ENCODE data around the gene DOC2A. TPM values are rescaled to one million over a fixed set of nuclear protein-coding genes. Genes with fewer than 3 reads are reported as not detected.
A peak's percentile ranks its signal among the peaks of the same experiment; 100 is the strongest.

Gene DOC2A
- total and polyA plus RNA-seq, 2 of the 4 experiments (the other 2 are of a cell fraction), result under 0.01 to 0.48 TPM

GRCh38 chr16:30031477-30031918 is 20.7 kb upstream of the DOC2A start:
- Histone ChIP-seq H3K9me3 (ENCODE audit: control insufficient read depth, insufficient read depth, low read length) (no peaks in the 10 kb centered on the region), H3K4me2 (ENCODE audit: low read depth, low read length) (no peak overlapping the region), H3K23ac (ENCODE audit: low read depth, low read length) (no peak overlapping the region), H3K27me3 (ENCODE audit: control insufficient read depth, insufficient read depth, low read length) (peaks cover 63% of the 10 kb centered on the region), H3K18ac (ENCODE audit: low read depth, low read length) (no peak overlapping the region), H3K9ac (ENCODE audit: low read depth, low read length) (no peak overlapping the region), H2BK20ac (ENCODE audit: low read depth, low read length) (no peak overlapping the region), H2AK5ac (ENCODE audit: low read depth, low read length) (no peak overlapping the region), H4K91ac (ENCODE audit: insufficient read depth, low read depth, low read length) (no peak overlapping the region), H2AK9ac (replicated peaks; ENCODE audit: low read depth, low read length, poor library complexity) (no peak overlapping the region), H4K20me1 (ENCODE audit: insufficient read depth, low read length) (peaks cover 9% of the 10 kb centered on the region; the same call in 1 of the 2 replicates), H3K4ac (ENCODE audit: low read depth, low read length) (no peak overlapping the region), H4K5ac (ENCODE audit: low read depth, low read length) (no peak overlapping the region), H3K36me3 (ENCODE audit: control insufficient read depth, insufficient read depth, low read length) (no peaks in the 10 kb centered on the region), H3K9me1 (ENCODE audit: insufficient read depth, low read length) (no peaks in the 10 kb centered on the region), H2BK120ac (ENCODE audit: low read depth, low read length) (no peak overlapping the region), H4K8ac (ENCODE audit: low read depth in 2 of 2, low read length in 2 of 2) (no peak overlapping the region), H3K4me1 (ENCODE audit: control insufficient read depth, insufficient read depth, low read length) (no peaks in the 10 kb centered on the region), H3K56ac (ENCODE audit: extremely low read depth, insufficient read depth, low read length) (no peak overlapping the region), H2BK15ac (ENCODE audit: low read depth, low read length) (no peak overlapping the region), H2AFZ (replicated peaks; ENCODE audit: low read length, poor library complexity) (peak overlapping the region; percentile 32), H3K27ac (ENCODE audit: insufficient read depth, low read length) (no peak overlapping the region), H2BK5ac (ENCODE audit: low read depth, low read length, poor library complexity, severe bottlenecking) (no peak overlapping the region), H3K14ac (replicated peaks; ENCODE audit: low read depth, low read length) (no peak overlapping the region), H3K79me1 (ENCODE audit: low read depth in 1 of 2, low read length in 2 of 2) (no peaks in the 10 kb centered on the region), H3K4me3 (ENCODE audit: insufficient read depth, low read depth, low read length) (no peak overlapping the region)
- TF ChIP-seq MAFK (IDR thresholded peaks at IDR 0.05; ENCODE audit: low read depth, low read length) (no peak), BHLHE40 (IDR thresholded peaks at IDR 0.05; ENCODE audit: low read depth, low read length) (no peak), NFE2L2 (IDR thresholded peaks at IDR 0.05; ENCODE audit: low read depth, low read length) (no peak), SMC3 (IDR thresholded peaks at IDR 0.05; ENCODE audit: low read depth, low read length) (no peak), RAD21 (IDR thresholded peaks at IDR 0.05; ENCODE audit: low read length) (no peak), MXI1 (IDR thresholded peaks at IDR 0.05; ENCODE audit: borderline replicate concordance, low read depth, low read length) (no peak), CHD1 (IDR thresholded peaks at IDR 0.05; ENCODE audit: low read depth, low read length) (no peak), MAZ (IDR thresholded peaks at IDR 0.05; ENCODE audit: borderline replicate concordance, low read depth, low read length) (no peak), FOS (IDR thresholded peaks at IDR 0.05; ENCODE audit: low read depth, low read length) (no peak), RCOR1 (IDR thresholded peaks at IDR 0.05; ENCODE audit: insufficient replicate concordance, low read length) (no peak), USF2 (IDR thresholded peaks at IDR 0.05; ENCODE audit: low read depth, low read length) (no peak), RFX5 (IDR thresholded peaks at IDR 0.05; ENCODE audit: low read depth, low read length) (no peak), POLR2A (IDR thresholded peaks at IDR 0.05; ENCODE audit: low read depth, low read length) (no peak)
- TF ChIP-seq, protein P1, sequence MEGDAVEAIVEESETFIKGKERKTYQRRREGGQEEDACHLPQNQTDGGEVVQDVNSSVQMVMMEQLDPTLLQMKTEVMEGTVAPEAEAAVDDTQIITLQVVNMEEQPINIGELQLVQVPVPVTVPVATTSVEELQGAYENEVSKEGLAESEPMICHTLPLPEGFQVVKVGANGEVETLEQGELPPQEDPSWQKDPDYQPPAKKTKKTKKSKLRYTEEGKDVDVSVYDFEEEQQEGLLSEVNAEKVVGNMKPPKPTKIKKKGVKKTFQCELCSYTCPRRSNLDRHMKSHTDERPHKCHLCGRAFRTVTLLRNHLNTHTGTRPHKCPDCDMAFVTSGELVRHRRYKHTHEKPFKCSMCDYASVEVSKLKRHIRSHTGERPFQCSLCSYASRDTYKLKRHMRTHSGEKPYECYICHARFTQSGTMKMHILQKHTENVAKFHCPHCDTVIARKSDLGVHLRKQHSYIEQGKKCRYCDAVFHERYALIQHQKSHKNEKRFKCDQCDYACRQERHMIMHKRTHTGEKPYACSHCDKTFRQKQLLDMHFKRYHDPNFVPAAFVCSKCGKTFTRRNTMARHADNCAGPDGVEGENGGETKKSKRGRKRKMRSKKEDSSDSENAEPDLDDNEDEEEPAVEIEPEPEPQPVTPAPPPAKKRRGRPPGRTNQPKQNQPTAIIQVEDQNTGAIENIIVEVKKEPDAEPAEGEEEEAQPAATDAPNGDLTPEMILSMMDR (conservative IDR thresholded peaks at IDR 0.05; ENCODE audit: low read depth, low read length), result no peak
- in situ Hi-C loops (cut with MboI; ENCODE audit: low sequenced_read_pairs) (no loop called here), intact Hi-C loops (cut with micrococcal nuclease) (no loop called here), dilution Hi-C loops (cut with HindIII; ENCODE audit: low sequenced_read_pairs, unreplicated experiment) (no loop called here)
- ChIA-PET CTCF (interaction anchor here (1.3 to 1.4 kb wide), 2 partner anchors 10 to 17 kb away, joined by 4 to 6 read pairs; no protein-coding TSS in a partner anchor), POLR2A (ENCODE audit: unreplicated experiment) (no interaction called here)
- BruUV-seq (replicated peaks), result no TSS peak
- no CpG with 5 or more reads among the region's 11 CpGs for WGBS, 2 experiments (ENCODE audit: extremely low coverage in 2 of 2, insufficient read length in 1 of 2)
- DNase-seq (no peak), ATAC-seq (ENCODE audit: low read depth) (no peak)

Data from IMR-90 (cell line).